Measurements from ENCODE around the gene TMTC2. TPM values are rescaled to one million over a fixed set of nuclear protein-coding genes. Genes with fewer than 3 reads are reported as not detected.
A peak's percentile ranks its signal among the peaks of the same experiment; 100 is the strongest.

TMTC2 gene
- polyA plus RNA-seq, 4 donors, result 1.1 to 5.6 (median 2.7) TPM

- H3K36me3 ChIP-seq (ENCODE audit: control insufficient read depth in 3 of 3, insufficient read depth in 2 of 3, low read depth in 1 of 3, low read length in 3 of 3), result no peaks in the 10 kb centered on the region
- DNase-seq (no peak), FAIRE-seq (no peak)
- no peak overlapping the region for H3K27ac ChIP-seq (ENCODE audit: low read depth in 1 of 3, low read length in 2 of 3)
- H3K27me3 ChIP-seq (ENCODE audit: control insufficient read depth in 3 of 3, insufficient read depth in 3 of 3, low read length in 3 of 3), result no peaks in the 10 kb centered on the region
- H3K4me3 ChIP-seq (ENCODE audit: low read depth in 1 of 3, low read length in 3 of 3), result no peak overlapping the region
- WGBS, 3 donors, result 94 to 97% (median 96%) methylated on average over 15 to 22 of the region's 22 CpGs
- no peaks in the 10 kb centered on the region for H3K9me3 ChIP-seq (ENCODE audit: control insufficient read depth in 2 of 2, insufficient read depth in 1 of 2, low read depth in 1 of 2, low read length in 1 of 2)
- no peaks in the 10 kb centered on the region for H3K4me1 ChIP-seq (ENCODE audit: control insufficient read depth in 3 of 3, insufficient read depth in 2 of 3, low read depth in 1 of 3, low read length in 2 of 3)
Measured at GRCh38 chr12:82728710-82729109, 42.0 kb downstream of the TMTC2 start.

- no peaks in the 10 kb centered on the region for H3K4me1 ChIP-seq (ENCODE audit: control insufficient read depth in 3 of 3, insufficient read depth in 2 of 3, low read depth in 1 of 3, low read length in 2 of 3)
- DNase-seq, result no peak
- no peaks in the 10 kb centered on the region for H3K36me3 ChIP-seq (ENCODE audit: control insufficient read depth in 3 of 3, insufficient read depth in 2 of 3, low read depth in 1 of 3, low read length in 3 of 3)
- no peak for FAIRE-seq
- 79 to 90% (median 87%) methylated on average over 7 of the region's 7 CpGs for WGBS, 3 donors
- no peaks in the 10 kb centered on the region for H3K27me3 ChIP-seq (ENCODE audit: control insufficient read depth in 3 of 3, insufficient read depth in 3 of 3, low read length in 3 of 3)
- H3K27ac ChIP-seq (ENCODE audit: low read depth in 1 of 3, low read length in 2 of 3), result no peak overlapping the region
- no peak overlapping the region for H3K4me3 ChIP-seq (ENCODE audit: low read depth in 1 of 3, low read length in 3 of 3)
- no peaks in the 10 kb centered on the region for H3K9me3 ChIP-seq (ENCODE audit: control insufficient read depth in 2 of 2, insufficient read depth in 1 of 2, low read depth in 1 of 2, low read length in 1 of 2)
Measured at GRCh38 chr12:82730953-82731459, 44.3 kb downstream of the TMTC2 start.

- H3K4me1 ChIP-seq (ENCODE audit: control insufficient read depth in 3 of 3, insufficient read depth in 2 of 3, low read depth in 1 of 3, low read length in 2 of 3), result no peaks in the 10 kb centered on the region
- H3K4me3 ChIP-seq (ENCODE audit: low read depth in 1 of 3, low read length in 3 of 3), result no peak overlapping the region
- peaks cover 0 to 2% of the 10 kb centered on the region in 2 donors for H3K9me3 ChIP-seq (ENCODE audit: control insufficient read depth in 2 of 2, insufficient read depth in 1 of 2, low read depth in 1 of 2, low read length in 1 of 2)
- FAIRE-seq, result no peak
- peak in 1 of 2 donors; percentile 9 for DNase-seq
- H3K27me3 ChIP-seq (ENCODE audit: control insufficient read depth in 3 of 3, insufficient read depth in 3 of 3, low read length in 3 of 3), result no peaks in the 10 kb centered on the region
- WGBS, 3 donors, result 87 to 91% (median 88%) methylated on average over 7 of the region's 7 CpGs
- H3K36me3 ChIP-seq (ENCODE audit: control insufficient read depth in 3 of 3, insufficient read depth in 2 of 3, low read depth in 1 of 3, low read length in 3 of 3), result no peaks in the 10 kb centered on the region
- H3K27ac ChIP-seq (ENCODE audit: low read depth in 1 of 3, low read length in 2 of 3), result no peak overlapping the region
Measured at GRCh38 chr12:82740129-82741000, 53.7 kb downstream of the TMTC2 start.

- peaks cover 0 to 2% of the 10 kb centered on the region in 2 donors for H3K9me3 ChIP-seq (ENCODE audit: control insufficient read depth in 2 of 2, insufficient read depth in 1 of 2, low read depth in 1 of 2, low read length in 1 of 2)
- FAIRE-seq, result no peak
- no peaks in the 10 kb centered on the region for H3K27me3 ChIP-seq (ENCODE audit: control insufficient read depth in 3 of 3, insufficient read depth in 3 of 3, low read length in 3 of 3)
- H3K4me1 ChIP-seq (ENCODE audit: control insufficient read depth in 3 of 3, insufficient read depth in 2 of 3, low read depth in 1 of 3, low read length in 2 of 3), result no peaks in the 10 kb centered on the region
- WGBS, 3 donors, result 56 to 58% (median 57%) methylated on average over 4 of the region's 4 CpGs
- no peak for DNase-seq
- no peak overlapping the region for H3K4me3 ChIP-seq (ENCODE audit: low read depth in 1 of 3, low read length in 3 of 3)
- no peak overlapping the region for H3K27ac ChIP-seq (ENCODE audit: low read depth in 1 of 3, low read length in 2 of 3)
- H3K36me3 ChIP-seq (ENCODE audit: control insufficient read depth in 3 of 3, insufficient read depth in 2 of 3, low read depth in 1 of 3, low read length in 3 of 3), result no peaks in the 10 kb centered on the region
Measured at GRCh38 chr12:82745063-82745674, 58.5 kb downstream of the TMTC2 start.

GRCh38 chr12:82745807-82746206, 59.1 kb downstream of the TMTC2 start:
- no peak for FAIRE-seq
- Histone ChIP-seq H3K36me3 (ENCODE audit: control insufficient read depth in 3 of 3, insufficient read depth in 2 of 3, low read depth in 1 of 3, low read length in 3 of 3) (no peaks in the 10 kb centered on the region), H3K27me3 (ENCODE audit: control insufficient read depth in 3 of 3, insufficient read depth in 3 of 3, low read length in 3 of 3) (no peaks in the 10 kb centered on the region), H3K27ac (ENCODE audit: low read depth in 1 of 3, low read length in 2 of 3) (no peak overlapping the region), H3K9me3 (ENCODE audit: control insufficient read depth in 2 of 2, insufficient read depth in 1 of 2, low read depth in 1 of 2, low read length in 1 of 2) (peaks cover 0 to 2% of the 10 kb centered on the region in 2 donors), H3K4me1 (ENCODE audit: control insufficient read depth in 3 of 3, insufficient read depth in 2 of 3, low read depth in 1 of 3, low read length in 2 of 3) (no peaks in the 10 kb centered on the region), H3K4me3 (ENCODE audit: low read depth in 1 of 3, low read length in 3 of 3) (no peak overlapping the region)
- 68 to 75% (median 74%) methylated on average over 4 of the region's 4 CpGs for WGBS, 3 donors
- no peak for DNase-seq

- Histone ChIP-seq H3K4me1 (ENCODE audit: control insufficient read depth in 3 of 3, insufficient read depth in 2 of 3, low read depth in 1 of 3, low read length in 2 of 3) (no peaks in the 10 kb centered on the region), H3K4me3 (ENCODE audit: low read depth in 1 of 3, low read length in 3 of 3) (no peak overlapping the region), H3K27ac (ENCODE audit: low read depth in 1 of 3, low read length in 2 of 3) (no peak overlapping the region), H3K27me3 (ENCODE audit: control insufficient read depth in 3 of 3, insufficient read depth in 3 of 3, low read length in 3 of 3) (no peaks in the 10 kb centered on the region), H3K9me3 (ENCODE audit: control insufficient read depth in 2 of 2, insufficient read depth in 1 of 2, low read depth in 1 of 2, low read length in 1 of 2) (peaks cover 0 to 2% of the 10 kb centered on the region in 2 donors), H3K36me3 (ENCODE audit: control insufficient read depth in 3 of 3, insufficient read depth in 2 of 3, low read depth in 1 of 3, low read length in 3 of 3) (no peaks in the 10 kb centered on the region)
- WGBS, 3 donors, result 71 to 92% (median 84%) methylated on average over 2 of the region's 2 CpGs
- FAIRE-seq (no peak), DNase-seq (no peak)
Measured at GRCh38 chr12:82746668-82747067, 60.0 kb downstream of the TMTC2 start.

- Histone ChIP-seq H3K36me3 (ENCODE audit: control insufficient read depth in 3 of 3, insufficient read depth in 2 of 3, low read depth in 1 of 3, low read length in 3 of 3) (no peaks in the 10 kb centered on the region), H3K4me3 (ENCODE audit: low read depth in 1 of 3, low read length in 3 of 3) (no peak overlapping the region), H3K4me1 (ENCODE audit: control insufficient read depth in 3 of 3, insufficient read depth in 2 of 3, low read depth in 1 of 3, low read length in 2 of 3) (no peaks in the 10 kb centered on the region), H3K27ac (ENCODE audit: low read depth in 1 of 3, low read length in 2 of 3) (no peak overlapping the region), H3K27me3 (ENCODE audit: control insufficient read depth in 3 of 3, insufficient read depth in 3 of 3, low read length in 3 of 3) (no peaks in the 10 kb centered on the region), H3K9me3 (ENCODE audit: control insufficient read depth in 2 of 2, insufficient read depth in 1 of 2, low read depth in 1 of 2, low read length in 1 of 2) (no peaks in the 10 kb centered on the region)
- no peak for DNase-seq
- no peak for FAIRE-seq
- 72 to 89% (median 88%) methylated on average over 4 of the region's 4 CpGs for WGBS, 3 donors
Measured at GRCh38 chr12:82749015-82749414, 62.3 kb downstream of the TMTC2 start.

GRCh38 chr12:82754856-82755255, 68.2 kb downstream of the TMTC2 start:
- no peak for FAIRE-seq

More at GRCh38 chr12:82754856-82755255, 68.2 kb downstream of the TMTC2 start:
- no peaks in the 10 kb centered on the region for H3K9me3 ChIP-seq (ENCODE audit: control insufficient read depth in 2 of 2, insufficient read depth in 1 of 2, low read depth in 1 of 2, low read length in 1 of 2)
- no peaks in the 10 kb centered on the region for H3K36me3 ChIP-seq (ENCODE audit: control insufficient read depth in 3 of 3, insufficient read depth in 2 of 3, low read depth in 1 of 3, low read length in 3 of 3)
- H3K4me1 ChIP-seq (ENCODE audit: control insufficient read depth in 3 of 3, insufficient read depth in 2 of 3, low read depth in 1 of 3, low read length in 2 of 3), result no peaks in the 10 kb centered on the region
- no peak overlapping the region for H3K4me3 ChIP-seq (ENCODE audit: low read depth in 1 of 3, low read length in 3 of 3)
- DNase-seq, result no peak
- H3K27me3 ChIP-seq (ENCODE audit: control insufficient read depth in 3 of 3, insufficient read depth in 3 of 3, low read length in 3 of 3), result no peaks in the 10 kb centered on the region
- H3K27ac ChIP-seq (ENCODE audit: low read depth in 1 of 3, low read length in 2 of 3), result no peak overlapping the region

All from small intestine (tissue), 7 donors.